GM12892 (cell line): ENCODE results near the gene PERM1.

Experiments used
- DNase-seq: peaks from one replicate; pipeline ENCODE4 v3.0.0; 2011; ENCODE audit not compliant: insufficient read length
- FAIRE-seq: peaks from 2 replicates; lab custom pipeline; 2011; peaks lifted over from hg19 to GRCh38; lab: Jason Lieb, UNC
- POLR2A ChIP-seq: IDR thresholded peaks from 2 replicates; pipeline ENCODE4 v1.6.1; 2011; ENCODE audit warnings: low read depth, low read length, control low read depth
- POLR2AphosphoS5 ChIP-seq: IDR thresholded peaks from 2 replicates; pipeline ENCODE4 v1.6.1; 2011; ENCODE audit warnings: low read depth, low read length, control low read depth
- TAF1 ChIP-seq: IDR thresholded peaks from 2 replicates; pipeline ENCODE4 v1.6.1; 2011; ENCODE audit warnings: low read depth, mild to moderate bottlenecking, control low read depth, low read length, borderline replicate concordance

Gene PERM1

GRCh38 chr1:942864-943533 is 38.9 kb downstream of the PERM1 start:
- FAIRE-seq (no peak), DNase-seq (no peak)
- TF ChIP-seq POLR2AphosphoS5 (peak; percentile 39), POLR2A (peak; percentile 27; the same call in 1 of the 2 replicates), TAF1 (no peak)

DNA sequence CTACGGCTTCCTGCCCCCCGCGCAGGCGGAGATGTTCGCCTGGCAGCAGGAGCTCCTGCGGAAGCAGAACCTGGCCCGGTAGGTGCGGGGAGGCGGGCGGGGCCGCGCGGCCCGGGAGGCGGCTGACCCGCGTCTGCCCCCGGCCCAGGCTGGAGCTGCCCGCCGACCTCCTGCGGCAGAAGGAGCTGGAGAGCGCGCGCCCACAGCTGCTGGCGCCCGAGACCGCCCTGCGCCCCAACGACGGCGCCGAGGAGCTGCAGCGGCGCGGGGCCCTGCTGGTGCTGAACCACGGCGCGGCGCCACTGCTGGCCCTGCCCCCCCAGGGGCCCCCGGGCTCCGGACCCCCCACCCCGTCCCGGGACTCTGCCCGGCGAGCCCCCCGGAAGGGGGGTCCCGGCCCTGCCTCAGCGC is 39.5 kb downstream of the PERM1 start:
- no peak for DNase-seq
- no peak for TF ChIP-seq POLR2AphosphoS5
- no peak for TF ChIP-seq POLR2A
- TF ChIP-seq TAF1 = no peak
- no peak for FAIRE-seq

GRCh38 chr1:941588-942383 is 40.1 kb downstream of the PERM1 start:
- peak; percentile 70 for DNase-seq
- TF ChIP-seq POLR2AphosphoS5 = no peak
- TF ChIP-seq POLR2A = no peak
- TF ChIP-seq TAF1 = no peak
- no peak for FAIRE-seq

DNA sequence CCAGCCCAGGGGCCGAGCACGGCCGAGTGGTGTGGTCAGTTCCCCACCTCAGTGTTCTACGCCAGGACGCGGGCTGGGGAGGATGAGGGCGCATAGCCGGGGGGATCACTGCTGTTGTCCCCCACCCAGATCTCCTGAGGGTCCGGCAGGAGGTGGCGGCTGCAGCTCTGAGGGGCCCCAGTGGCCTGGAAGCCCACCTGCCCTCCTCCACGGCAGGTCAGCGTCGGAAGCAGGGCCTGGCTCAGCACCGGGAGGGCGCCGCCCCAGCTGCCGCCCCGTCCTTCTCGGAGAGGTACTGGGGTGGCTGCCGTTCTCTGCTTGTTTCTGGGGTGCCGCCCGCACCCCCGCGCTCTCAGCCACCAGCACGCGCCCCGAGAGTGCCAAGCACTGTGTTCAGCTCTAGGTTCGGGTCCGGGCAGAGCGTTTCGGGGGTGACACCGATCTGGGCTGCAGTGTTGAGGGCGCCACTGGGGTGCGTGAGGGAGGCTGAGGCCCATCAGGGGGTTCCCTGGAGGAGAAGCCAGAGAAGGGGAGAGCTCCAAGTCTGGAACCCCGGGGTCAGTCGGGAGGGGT is 40.8 kb downstream of the PERM1 start:
- TF ChIP-seq TAF1 (no peak), POLR2A (no peak), POLR2AphosphoS5 (no peak)
- DNase-seq = no peak
- FAIRE-seq = no peak

DNA sequence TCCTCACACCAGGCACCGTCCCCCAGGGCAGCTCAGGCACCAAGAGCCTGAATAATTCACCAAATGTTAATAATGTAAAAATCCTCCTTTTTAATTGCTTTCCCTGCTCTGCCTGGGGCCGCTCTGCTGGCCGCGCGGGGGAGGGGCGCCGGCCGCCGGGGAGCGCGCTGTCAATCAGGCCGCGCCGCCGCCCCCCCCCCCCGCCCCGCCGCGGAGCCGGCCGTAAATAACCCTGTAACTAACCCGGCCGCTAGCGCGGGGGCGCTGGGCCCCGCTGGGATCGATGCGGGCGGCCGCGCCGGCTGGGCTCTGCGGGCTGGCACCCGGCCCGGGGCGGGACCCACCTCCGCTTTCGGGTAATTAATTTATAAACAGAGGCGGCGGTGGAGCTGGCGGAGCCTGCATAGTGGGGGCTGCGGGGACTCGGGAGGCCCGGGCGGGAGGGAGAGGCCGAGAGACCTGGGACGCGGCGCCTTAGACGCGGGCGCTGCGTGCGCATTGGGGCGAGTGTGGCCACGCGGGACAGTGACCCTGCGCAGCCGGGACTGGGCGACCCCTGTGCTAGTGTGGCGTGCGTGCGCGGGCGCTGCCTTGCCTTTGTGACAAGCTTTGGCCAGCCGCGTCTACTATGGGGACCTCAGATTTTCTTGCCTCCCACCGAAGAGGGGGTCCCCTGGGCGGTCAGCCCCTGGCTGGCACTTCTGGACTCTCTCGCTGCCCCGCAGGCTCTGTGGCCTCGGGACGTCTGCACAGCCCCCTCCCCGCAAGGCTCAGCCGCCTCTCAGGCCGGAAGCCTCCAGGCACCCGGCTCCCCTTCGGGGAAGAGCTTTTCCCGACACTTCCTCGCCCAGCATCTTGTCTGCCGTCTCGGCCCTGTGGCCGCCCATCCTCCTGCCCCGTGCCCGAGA is 41.5 kb downstream of the PERM1 start:
- TF ChIP-seq POLR2A (no peak), POLR2AphosphoS5 (no peak), TAF1 (no peak)
- no peak for DNase-seq
- no peak for FAIRE-seq

- FAIRE-seq = no peak
- TF ChIP-seq TAF1 (no peak), POLR2A (no peak)
- DNase-seq = no peak
These were observed 42.3 kb downstream of the PERM1 start for GRCh38 chr1:939511-940106.

DNA sequence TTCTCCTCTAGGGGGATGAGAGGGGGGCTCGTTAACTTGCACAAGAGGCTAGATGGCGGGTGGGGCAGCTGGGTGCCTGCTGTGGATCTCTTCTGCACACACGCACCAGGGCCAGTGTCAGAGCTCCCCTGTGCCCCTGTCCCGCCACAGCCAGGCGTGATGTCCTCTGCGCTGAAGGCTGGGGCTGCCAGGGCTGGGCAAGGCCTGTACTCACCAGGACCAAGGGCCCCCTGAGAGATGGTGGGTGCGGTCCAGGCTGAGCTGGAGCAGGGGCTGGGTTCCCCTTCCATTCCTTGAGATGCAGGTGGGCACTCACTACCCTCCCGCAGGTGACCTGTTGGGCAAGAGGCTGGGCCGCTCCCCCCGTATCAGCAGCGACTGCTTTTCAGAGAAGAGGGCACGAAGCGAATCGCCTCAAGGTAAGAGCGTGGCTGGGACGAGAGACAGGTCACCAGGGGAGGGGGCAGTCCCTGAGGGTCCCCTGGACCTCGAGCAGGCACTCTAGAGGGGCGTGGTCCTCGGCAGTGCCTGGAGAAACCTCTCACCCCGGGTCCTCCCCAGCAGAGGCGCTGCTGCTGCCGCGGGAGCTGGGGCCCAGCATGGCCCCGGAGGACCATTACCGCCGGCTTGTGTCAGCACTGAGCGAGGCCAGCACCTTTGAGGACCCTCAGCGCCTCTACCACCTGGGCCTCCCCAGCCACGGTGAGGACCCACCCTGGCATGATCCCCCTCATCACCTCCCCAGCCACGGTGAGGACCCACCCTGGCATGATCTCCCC is 43.0 kb downstream of the PERM1 start:
- no peak for DNase-seq
- no peak for TF ChIP-seq POLR2AphosphoS5
- no peak for TF ChIP-seq POLR2A
- FAIRE-seq = no peak

DNA sequence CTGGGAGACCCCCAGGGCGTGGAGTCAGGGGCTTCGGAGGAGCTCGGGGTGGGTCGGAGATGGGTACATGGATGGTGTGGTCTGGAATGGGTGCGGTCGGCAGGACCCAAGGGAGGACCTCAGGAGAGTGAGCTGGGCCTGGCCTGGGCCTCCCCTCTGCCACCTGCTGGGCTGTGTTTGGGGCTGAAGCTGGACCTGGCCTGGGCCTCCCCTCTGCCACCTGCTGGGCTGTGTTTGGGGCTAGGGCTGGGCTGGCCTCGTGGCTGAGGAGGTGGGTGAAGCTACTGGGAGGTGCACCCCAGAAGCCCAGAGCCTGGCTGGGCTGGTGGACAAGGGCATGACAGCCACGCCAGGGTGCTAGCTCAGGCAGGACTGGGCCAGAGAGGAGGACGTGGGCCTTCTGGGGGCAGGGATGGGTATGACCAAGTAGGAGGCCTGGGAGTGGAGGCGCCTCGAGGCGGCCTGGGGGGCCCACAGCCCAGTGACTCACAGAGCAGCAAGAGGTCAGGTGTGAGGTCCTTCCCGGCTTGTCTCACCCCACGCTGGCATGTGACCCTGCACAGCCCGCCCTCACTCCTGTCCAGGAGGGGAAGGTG is 43.7 kb downstream of the PERM1 start:
- FAIRE-seq = no peak
- TF ChIP-seq POLR2AphosphoS5 = no peak
- TF ChIP-seq TAF1 = no peak
- DNase-seq = no peak

DNA sequence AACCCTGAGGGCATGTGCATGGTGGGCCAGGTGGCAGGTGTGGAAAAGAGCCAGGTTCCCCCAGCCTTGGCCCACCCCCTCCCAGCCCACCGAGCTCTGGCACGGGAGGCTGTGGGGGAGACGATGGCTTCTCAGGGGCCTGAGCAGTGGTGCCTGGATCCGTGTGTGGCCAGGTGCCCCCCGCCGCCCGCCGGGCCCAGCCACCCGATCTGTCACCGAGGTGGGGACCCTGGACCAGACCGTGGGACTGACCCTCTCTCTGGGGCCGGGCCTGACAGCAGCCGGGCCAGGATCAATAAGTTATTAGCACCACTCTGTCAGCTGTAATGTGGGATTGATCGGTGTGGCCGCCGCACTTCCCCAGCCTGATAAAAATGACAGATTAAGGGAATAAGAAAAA is 44.4 kb downstream of the PERM1 start:
- FAIRE-seq (no peak), DNase-seq (no peak)
- no peak for TF ChIP-seq TAF1
- TF ChIP-seq POLR2AphosphoS5 = no peak
- no peak for TF ChIP-seq POLR2A
